Gastroesophageal sphincter (tissue), 4 donors: ENCODE data around the gene TM9SF1. TPM values are rescaled to one million over a fixed set of nuclear protein-coding genes. Genes with fewer than 3 reads are reported as not detected.

Source experiments
- ATAC-seq: fragments of 150-250 bp; one replicate; pipeline ENCODE4 v1.9.1; 2016; ENCODE audit warnings: mild to moderate bottlenecking, moderate library complexity
- H3K27ac ChIP-seq, 4 donors: fragments of 200-600 bp; sonication (generic) in 3 of 4; 1 replicate in 3 of 4; 2 replicates in 1 of 4; pipeline ENCODE4 v1.5.1; 2016 to 2019
- H3K27me3 ChIP-seq: fragments of 200-600 bp; sonication (generic); one replicate; pipeline ENCODE4 v1.5.1; 2019
- H3K36me3 ChIP-seq, 2 donors: fragments of 200-600 bp; sonication (generic); one replicate each; pipeline ENCODE4 v1.5.1; 2019; ENCODE audit warnings: control low read depth in 1 of 2
- H3K4me1 ChIP-seq, 3 donors: fragments of 200-600 bp; sonication (generic); 1 replicate in 2 of 3; 2 replicates in 1 of 3; pipeline ENCODE4 v1.5.1; 2016 to 2019; ENCODE audit warnings: control low read depth in 2 of 3
- H3K4me3 ChIP-seq, 2 donors: fragments of 200-600 bp; sonication (generic); one replicate each; pipeline ENCODE4 v1.5.1; 2019; ENCODE audit warnings: mild to moderate bottlenecking in 1 of 2, moderate library complexity in 1 of 2
- H3K9me3 ChIP-seq, 3 donors: fragments of 200-600 bp; sonication (generic); one replicate each; pipeline ENCODE4 v1.5.1; 2017 to 2019; ENCODE audit warnings: control low read depth in 2 of 3
- EP300 ChIP-seq: sonication (generic); formaldehyde crosslinking; IDR thresholded peaks from one replicate; pipeline ENCODE4 v1.6.1; 2017; ENCODE audit warnings: antibody characterized with exemption, mild to moderate bottlenecking
- POLR2A ChIP-seq, 2 donors: fragments of 450-650 bp; IDR thresholded peaks; one replicate each; pipeline ENCODE4 v1.6.1; 2017; ENCODE audit warnings: antibody characterized with exemption in 2 of 2, mild to moderate bottlenecking in 2 of 2, moderate library complexity in 1 of 2
- POLR2AphosphoS5 ChIP-seq: sonication (generic); formaldehyde crosslinking; IDR thresholded peaks from one replicate; pipeline ENCODE4 v1.6.1; 2017; ENCODE audit warnings: antibody characterized with exemption
- WGBS, 2 donors: methylation state at CpG; one replicate each; pipeline ENCODE4 v1.1.5; 2018; ENCODE audit warnings: low coverage in 1 of 2; 5-methylcytosine and 5-hydroxymethylcytosine counted together
- total RNA-seq, 4 donors: library from RNA; depleted of rRNA; stranded (reverse); fragments of >200 nt; gene quantifications; one replicate each; pipeline ENCODE4 v1.1.0, GENCODE V29; 2016
- TF ChIP-seq, protein P1 (sequence below), 4 experiments: fragments of 200-600 bp in 2 of 4; fragments of 450-650 bp in 2 of 4; sonication (generic) in 1 of 4; IDR thresholded peaks; one replicate each; pipeline ENCODE4 v1.5.1; 2017 to 2019; ENCODE audit warnings: antibody characterized with exemption in 4 of 4, mild to moderate bottlenecking in 2 of 4, moderate library complexity in 2 of 4

Gene TM9SF1
- total RNA-seq, 4 donors from 2014 or later = 34.7 to 53.3 (median 45.0) TPM

DNA sequence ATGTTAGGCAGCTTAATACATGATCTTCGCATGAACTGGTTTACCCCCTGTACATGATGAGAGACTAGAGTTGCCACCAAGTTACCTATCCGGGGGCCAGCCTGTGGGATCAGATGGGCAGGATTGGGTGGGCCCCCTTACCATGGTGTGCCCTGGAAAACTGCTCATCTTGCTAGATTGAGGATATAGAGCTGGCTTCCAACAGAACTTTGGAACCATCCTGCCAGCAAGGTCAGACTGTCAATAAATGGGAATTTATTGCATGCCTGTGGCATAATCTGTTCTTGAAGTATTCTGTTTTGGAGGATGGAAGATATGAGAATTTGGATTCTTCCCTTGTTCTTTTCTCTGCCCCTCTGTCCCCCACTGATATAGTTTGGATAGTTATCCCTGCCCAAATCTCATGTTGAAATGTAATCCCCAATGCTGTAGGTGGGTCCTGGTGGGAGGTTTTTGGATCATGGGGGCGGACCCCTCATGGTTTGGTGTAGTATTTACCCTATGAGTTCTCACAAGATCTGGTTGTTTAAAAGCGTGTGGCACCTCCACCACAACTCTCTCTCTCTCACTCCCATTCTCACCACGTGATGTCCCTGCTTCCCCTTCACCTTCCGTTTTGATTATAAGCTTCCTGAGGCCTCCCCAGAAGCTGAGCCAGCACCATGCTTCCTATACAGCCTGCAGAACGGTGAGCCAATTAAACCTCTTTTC lies 3.7 kb upstream of the TM9SF1 start:
- Histone ChIP-seq H3K36me3 (peaks cover 0 to 48% of the 10 kb centered on the region in 2 donors), H3K27me3 (no peaks in the 10 kb centered on the region), H3K4me1 (peaks cover 4 to 42% (median 16%) of the 10 kb centered on the region in 3 donors), H3K27ac (no peak overlapping the region), H3K9me3 (no peaks in the 10 kb centered on the region), H3K4me3 (no peak overlapping the region)
- TF ChIP-seq EP300 (no peak), POLR2A (IDR thresholded peaks at IDR 0.05) (no peak), POLR2AphosphoS5 (no peak)
- TF ChIP-seq, protein P1, sequence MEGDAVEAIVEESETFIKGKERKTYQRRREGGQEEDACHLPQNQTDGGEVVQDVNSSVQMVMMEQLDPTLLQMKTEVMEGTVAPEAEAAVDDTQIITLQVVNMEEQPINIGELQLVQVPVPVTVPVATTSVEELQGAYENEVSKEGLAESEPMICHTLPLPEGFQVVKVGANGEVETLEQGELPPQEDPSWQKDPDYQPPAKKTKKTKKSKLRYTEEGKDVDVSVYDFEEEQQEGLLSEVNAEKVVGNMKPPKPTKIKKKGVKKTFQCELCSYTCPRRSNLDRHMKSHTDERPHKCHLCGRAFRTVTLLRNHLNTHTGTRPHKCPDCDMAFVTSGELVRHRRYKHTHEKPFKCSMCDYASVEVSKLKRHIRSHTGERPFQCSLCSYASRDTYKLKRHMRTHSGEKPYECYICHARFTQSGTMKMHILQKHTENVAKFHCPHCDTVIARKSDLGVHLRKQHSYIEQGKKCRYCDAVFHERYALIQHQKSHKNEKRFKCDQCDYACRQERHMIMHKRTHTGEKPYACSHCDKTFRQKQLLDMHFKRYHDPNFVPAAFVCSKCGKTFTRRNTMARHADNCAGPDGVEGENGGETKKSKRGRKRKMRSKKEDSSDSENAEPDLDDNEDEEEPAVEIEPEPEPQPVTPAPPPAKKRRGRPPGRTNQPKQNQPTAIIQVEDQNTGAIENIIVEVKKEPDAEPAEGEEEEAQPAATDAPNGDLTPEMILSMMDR (IDR thresholded peaks at IDR 0.05) = no peak
- no peak for ATAC-seq
- WGBS, 2 donors = 75 to 89% methylated on average over 4 to 6 of the region's 7 CpGs

DNA sequence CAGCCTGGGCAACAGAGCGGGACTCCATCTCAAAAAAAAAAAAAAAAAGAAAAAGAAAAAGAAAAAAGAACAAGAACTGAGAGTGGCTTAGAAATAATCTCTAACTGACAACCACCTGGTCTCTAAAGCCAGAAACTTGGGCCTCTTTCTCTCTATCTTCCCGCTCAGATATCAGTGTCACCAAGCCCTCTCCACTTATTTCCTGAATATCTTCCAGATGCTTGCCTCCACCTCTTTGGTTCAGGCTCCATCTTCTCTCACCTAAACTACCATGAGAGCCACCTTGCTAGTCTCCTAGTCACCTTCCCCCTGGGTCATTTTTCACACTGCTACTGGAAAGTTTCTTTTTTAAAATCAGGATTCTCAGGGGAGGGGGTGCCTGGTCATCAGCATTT lies 1.8 kb upstream of the TM9SF1 start:
- 83 to 95% methylated on average over 1 to 2 of the region's 2 CpGs for WGBS, 2 donors
- Histone ChIP-seq H3K9me3 (no peaks in the 10 kb centered on the region), H3K4me1 (peaks cover 4 to 49% (median 16%) of the 10 kb centered on the region in 3 donors), H3K36me3 (peaks cover 0 to 50% of the 10 kb centered on the region in 2 donors), H3K4me3 (no peak overlapping the region), H3K27me3 (no peaks in the 10 kb centered on the region), H3K27ac (no peak overlapping the region)
- TF ChIP-seq, protein P1 (IDR thresholded peaks at IDR 0.05) = no peak
- TF ChIP-seq EP300 = no peak
- no peak for TF ChIP-seq POLR2AphosphoS5
- no peak for TF ChIP-seq POLR2A (IDR thresholded peaks at IDR 0.05)
- no peak for ATAC-seq

DNA sequence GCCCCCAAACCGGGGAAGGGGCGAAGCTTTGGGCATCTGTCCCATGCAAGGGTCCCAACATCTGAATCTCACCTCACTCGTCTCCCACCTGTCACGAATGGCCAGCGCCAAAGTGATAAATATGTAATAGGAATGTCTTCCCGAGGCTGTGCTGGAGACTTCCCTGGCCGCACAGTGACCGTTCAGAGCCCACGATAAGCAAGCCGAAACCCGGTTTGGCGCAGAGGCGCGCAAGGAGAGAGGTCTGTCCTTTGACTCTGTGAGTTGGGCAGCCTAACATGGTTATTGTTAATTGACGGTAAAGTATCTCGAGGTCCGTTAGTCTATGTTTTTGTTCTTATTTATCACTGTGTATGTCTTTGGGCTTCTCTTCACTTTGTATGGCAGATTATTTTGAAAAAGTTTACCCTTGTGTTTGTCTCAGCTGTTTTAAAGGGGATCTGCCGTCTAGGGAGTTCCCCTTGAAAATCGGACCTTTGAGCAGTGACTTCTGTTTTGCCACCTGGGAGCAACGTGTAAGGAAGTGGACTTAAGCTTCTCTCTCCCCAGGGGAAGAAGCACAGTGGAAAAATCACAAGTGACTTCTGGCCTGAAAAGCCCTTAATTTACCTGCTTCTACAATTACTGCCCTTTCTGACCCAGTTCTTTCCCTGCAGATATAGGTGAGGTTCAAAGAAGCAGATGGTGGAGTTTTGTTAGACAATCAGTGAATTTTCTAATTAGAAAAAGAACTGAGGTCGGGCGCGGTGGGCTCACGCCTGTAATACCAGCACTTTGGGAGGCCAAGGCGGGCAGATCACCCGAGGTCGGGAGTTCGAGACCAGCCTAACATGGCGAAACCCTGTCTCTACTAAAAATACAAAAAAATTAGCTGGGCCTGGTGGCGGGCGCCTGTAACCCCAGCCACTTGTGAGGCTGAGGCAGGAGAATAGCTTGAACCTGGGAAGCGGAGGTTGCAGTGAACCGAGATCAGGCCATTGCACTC lies 1.1 kb upstream of the TM9SF1 start:
- 16 to 36% methylated on average over 10 to 16 of the region's 33 CpGs for WGBS, 2 donors
- H3K4me1 ChIP-seq = peaks cover 4 to 51% (median 16%) of the 10 kb centered on the region in 3 donors
- peak; percentile 9 for ATAC-seq

DNA sequence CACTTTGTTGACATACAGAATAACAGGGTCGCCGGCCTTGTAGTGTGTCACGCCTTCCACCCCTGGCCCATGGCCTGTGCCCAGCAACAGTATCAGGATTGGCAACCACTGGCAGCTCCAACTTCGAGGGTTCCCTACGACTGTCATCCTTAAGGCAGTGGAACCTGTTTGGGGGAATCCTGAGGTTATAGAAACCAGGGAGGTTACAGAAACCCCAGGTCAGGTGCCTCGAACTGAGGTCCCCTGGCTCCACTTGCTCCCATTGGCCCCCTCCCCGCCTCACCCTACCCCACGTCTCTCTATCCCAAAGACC lies 412 bp downstream of the TM9SF1 start:
- no peak for ATAC-seq
- Histone ChIP-seq H3K4me3 (peak overlapping the region; percentile 82 to 83), H3K9me3 (no peaks in the 10 kb centered on the region), H3K27me3 (no peaks in the 10 kb centered on the region), H3K36me3 (peaks cover 0 to 50% of the 10 kb centered on the region in 2 donors), H3K4me1 (peaks cover 4 to 51% (median 16%) of the 10 kb centered on the region in 3 donors), H3K27ac (peak overlapping the region; percentile 85 to 99 (median 96))
- 41 to 80% methylated on average over 1 to 3 of the region's 8 CpGs for WGBS, 2 donors
- no peak for TF ChIP-seq EP300
- TF ChIP-seq, protein P1 (IDR thresholded peaks at IDR 0.05) = no peak

More for the DNA sequence above, 1.1 kb upstream of the TM9SF1 start:
- TF ChIP-seq POLR2A (IDR thresholded peaks at IDR 0.05) (no peak), EP300 (no peak), POLR2AphosphoS5 (no peak)
- TF ChIP-seq, protein P1 (IDR thresholded peaks at IDR 0.05) = no peak
- Histone ChIP-seq H3K36me3 (peaks cover 0 to 50% of the 10 kb centered on the region in 2 donors), H3K27ac (peak overlapping the region; percentile 85 to 99 (median 96)), H3K27me3 (no peaks in the 10 kb centered on the region), H3K9me3 (no peaks in the 10 kb centered on the region), H3K4me3 (peak overlapping the region; percentile 82 to 83)
